CD4-positive, alpha-beta T cell (primary cell): ENCODE measurements around the gene LCOR. TPM values are rescaled to one million over a fixed set of nuclear protein-coding genes. Genes with fewer than 3 reads are reported as not detected.

Experiments used
- ATAC-seq: fragments of 200-7000 bp; cut with Tn5 transposase; one replicate; pipeline ENCODE4 v1.10.0; 2022; ENCODE audit warnings: mild to moderate bottlenecking; ENCODE audit not compliant: poor library complexity
- CTCF ChIA-PET: fragments of 350-600 bp; sonication (Branson Sonifier 250); formaldehyde crosslinking; loops from one replicate; lab custom pipeline; 2021; ENCODE audit warnings: antibody characterized with exemption, inconsistent platforms; lab: Charles Lee
- POLR2A ChIA-PET: fragments of 350-600 bp; sonication (Branson Sonifier 250); formaldehyde crosslinking; loops from one replicate; lab custom pipeline; 2021; ENCODE audit warnings: antibody characterized with exemption, inconsistent platforms; lab: Charles Lee
- DNase-seq, 14 experiments: peaks; one replicate each; pipeline ENCODE4 v3.0.0-alpha.2; 2013 to 2020; ENCODE audit warnings: mixed read lengths in 2 of 14
- H3K27ac ChIP-seq, 2 donors: one replicate each; pipeline versions ENCODE4 v1.5.1 to v1.7.0; 2013; ENCODE audit warnings: low read length in 2 of 2, low read depth in 1 of 2, mild to moderate bottlenecking in 1 of 2
- H3K27me3 ChIP-seq, 2 experiments: 1 replicate in 1 of 2; 2 replicates in 1 of 2; pipeline versions ENCODE4 v1.6.1 to v1.7.0; 2013; ENCODE audit warnings: low read length in 2 of 2, control low read depth in 1 of 2, mild to moderate bottlenecking in 1 of 2, moderate library complexity in 1 of 2; ENCODE audit not compliant: insufficient read depth in 2 of 2, control insufficient read depth in 1 of 2
- H3K36me3 ChIP-seq: one replicate; pipeline ENCODE4 v1.6.1; 2013; ENCODE audit warnings: low read length, control low read depth; ENCODE audit not compliant: insufficient read depth
- H3K4me1 ChIP-seq: one replicate; pipeline ENCODE4 v1.6.1; 2013; ENCODE audit warnings: low read length, control low read depth; ENCODE audit not compliant: insufficient read depth
- H3K4me3 ChIP-seq: one replicate; pipeline ENCODE4 v1.5.1; 2013; ENCODE audit warnings: mild to moderate bottlenecking, low read length, moderate library complexity
- H3K9me3 ChIP-seq, 2 experiments: 1 replicate in 1 of 2; 2 replicates in 1 of 2; pipeline versions ENCODE4 v1.6.1 to v1.7.0; 2013; ENCODE audit warnings: low read length in 2 of 2, mild to moderate bottlenecking in 2 of 2, control low read depth in 1 of 2, moderate library complexity in 1 of 2; ENCODE audit not compliant: control insufficient read depth in 1 of 2, insufficient read depth in 1 of 2
- H3K27ac Mint-ChIP-seq: one replicate; pipeline ENCODE4 v1.8.0; 2020; ENCODE audit warnings: mixed read lengths
- H3K27me3 Mint-ChIP-seq: one replicate; pipeline ENCODE4 v1.8.0; 2021; ENCODE audit warnings: mixed read lengths
- H3K36me3 Mint-ChIP-seq: one replicate; pipeline ENCODE4 v1.8.0; 2021; ENCODE audit warnings: low read depth, mixed read lengths
- H3K4me1 Mint-ChIP-seq: one replicate; pipeline ENCODE4 v1.8.0; 2021; ENCODE audit warnings: low read depth, mixed read lengths
- H3K4me3 Mint-ChIP-seq: one replicate; pipeline ENCODE4 v1.8.0; 2020; ENCODE audit warnings: mild to moderate bottlenecking, mixed read lengths
- H3K9me3 Mint-ChIP-seq: one replicate; pipeline ENCODE4 v1.8.0; 2020; ENCODE audit warnings: mixed read lengths
- CTCF ChIP-seq: fragments of 200-600 bp; IDR thresholded peaks from one replicate; pipeline ENCODE4 v1.8.0; 2022; ENCODE audit warnings: antibody characterized with exemption, mild to moderate bottlenecking
- intact Hi-C, 2 experiments: fragments of 100-400 bp; cut with DNase I in 1 of 2; cut with micrococcal nuclease in 1 of 2; formaldehyde crosslinking; loops; one replicate each; pipeline versions ENCODE4 v1.15.1 to v1.9.0; 2023 to 2025; cut with DNase I, micrococcal nuclease
- total RNA-seq, 174 experiments: library from RNA in 2 of 174; stranded (reverse) in 2 of 174; gene quantifications; one replicate each; pipeline ENCODE4 v1.2.3 and lab custom pipeline; 2021 to 2026

LCOR gene
- total RNA-seq, 2 experiments from 2014 or later, result 46.0 to 56.0 TPM

GRCh38 chr10:96972264-96972663 lies 140.2 kb downstream of the LCOR start:
- no peaks in the 10 kb centered on the region for H3K9me3 ChIP-seq
- H3K9me3 Mint-ChIP-seq, result no peaks in the 10 kb centered on the region
- H3K27ac ChIP-seq, result no peak overlapping the region
- H3K4me3 Mint-ChIP-seq, result no peak overlapping the region
- H3K4me1 Mint-ChIP-seq, result no peaks in the 10 kb centered on the region
- H3K4me3 ChIP-seq, result no peak overlapping the region
- H3K4me1 ChIP-seq, result no peaks in the 10 kb centered on the region
- intact Hi-C loops, result no loop called here
- DNase-seq, result no peak
- H3K27me3 ChIP-seq, result no peaks in the 10 kb centered on the region
- no peak overlapping the region for H3K27ac Mint-ChIP-seq
- no peaks in the 10 kb centered on the region for H3K27me3 Mint-ChIP-seq
- H3K36me3 Mint-ChIP-seq, result no peaks in the 10 kb centered on the region
- TF ChIP-seq CTCF, result no peak
- no peaks in the 10 kb centered on the region for H3K36me3 ChIP-seq
- ATAC-seq, result no peak
- ChIA-PET CTCF (no interaction called here), POLR2A (no interaction called here)

- no peaks in the 10 kb centered on the region for H3K9me3 Mint-ChIP-seq
- no peak overlapping the region for H3K27ac Mint-ChIP-seq
- no peaks in the 10 kb centered on the region for H3K4me1 ChIP-seq
- H3K9me3 ChIP-seq, result no peaks in the 10 kb centered on the region
- no peaks in the 10 kb centered on the region for H3K4me1 Mint-ChIP-seq
- no peaks in the 10 kb centered on the region for H3K27me3 ChIP-seq
- ATAC-seq (no peak), DNase-seq (no peak)
- no peaks in the 10 kb centered on the region for H3K36me3 ChIP-seq
- H3K27ac ChIP-seq, result no peak overlapping the region
- ChIA-PET POLR2A (no interaction called here), CTCF (interaction anchor here (0.6 kb wide), 1 partner anchor 10 kb away, joined by 3 read pairs; no protein-coding TSS in a partner anchor)
- H3K27me3 Mint-ChIP-seq, result no peaks in the 10 kb centered on the region
- no peak for TF ChIP-seq CTCF
- H3K4me3 Mint-ChIP-seq, result no peak overlapping the region
- peaks cover 6% of the 10 kb centered on the region for H3K36me3 Mint-ChIP-seq
- H3K4me3 ChIP-seq, result no peak overlapping the region
- intact Hi-C loops, result no loop called here
These were observed 142.0 kb downstream of the LCOR start for GRCh38 chr10:96973809-96974747.

- no peak overlapping the region for H3K4me3 ChIP-seq
- no peaks in the 10 kb centered on the region for H3K4me1 ChIP-seq
- H3K36me3 ChIP-seq, result no peaks in the 10 kb centered on the region
- Mint-ChIP-seq H3K9me3 (no peaks in the 10 kb centered on the region), H3K27ac (no peak overlapping the region), H3K4me1 (no peaks in the 10 kb centered on the region), H3K4me3 (no peak overlapping the region), H3K36me3 (peaks cover 17% of the 10 kb centered on the region), H3K27me3 (no peaks in the 10 kb centered on the region)
- no peak for TF ChIP-seq CTCF
- DNase-seq (no peak), ATAC-seq (no peak)
- POLR2A ChIA-PET, result no interaction called here
- intact Hi-C loops, result no loop called here
- H3K27me3 ChIP-seq, result no peaks in the 10 kb centered on the region
- CTCF ChIA-PET, result interaction anchor here (1.0 kb wide), 1 partner anchor 21 kb away, joined by 3 read pairs; no protein-coding TSS in a partner anchor
- no peaks in the 10 kb centered on the region for H3K9me3 ChIP-seq
- H3K27ac ChIP-seq, result no peak overlapping the region
These were observed 143.0 kb downstream of the LCOR start for GRCh38 chr10:96975136-96975535.
